Fibroblast of lung (primary cell): ENCODE data around the gene CACNA1H.

Experiments
- EZH2 ChIP-seq: IDR thresholded peaks from 2 replicates; pipeline ENCODE4 v1.5.1; 2012; ENCODE audit warnings: low read length, control low read depth, mild to moderate bottlenecking; ENCODE audit errors: missing control alignments
- TF ChIP-seq, protein P1 (sequence below), 2 donors: IDR thresholded peaks in 1 of 2; conservative IDR thresholded peaks in 1 of 2; 1 replicate in 1 of 2; 2 replicates in 1 of 2; pipeline ENCODE4 v1.5.1; 2011 to 2012; ENCODE audit warnings: low read length in 2 of 2, control low read depth in 1 of 2, inconsistent platforms in 1 of 2, low read depth in 1 of 2, mild to moderate bottlenecking in 1 of 2

DNA sequence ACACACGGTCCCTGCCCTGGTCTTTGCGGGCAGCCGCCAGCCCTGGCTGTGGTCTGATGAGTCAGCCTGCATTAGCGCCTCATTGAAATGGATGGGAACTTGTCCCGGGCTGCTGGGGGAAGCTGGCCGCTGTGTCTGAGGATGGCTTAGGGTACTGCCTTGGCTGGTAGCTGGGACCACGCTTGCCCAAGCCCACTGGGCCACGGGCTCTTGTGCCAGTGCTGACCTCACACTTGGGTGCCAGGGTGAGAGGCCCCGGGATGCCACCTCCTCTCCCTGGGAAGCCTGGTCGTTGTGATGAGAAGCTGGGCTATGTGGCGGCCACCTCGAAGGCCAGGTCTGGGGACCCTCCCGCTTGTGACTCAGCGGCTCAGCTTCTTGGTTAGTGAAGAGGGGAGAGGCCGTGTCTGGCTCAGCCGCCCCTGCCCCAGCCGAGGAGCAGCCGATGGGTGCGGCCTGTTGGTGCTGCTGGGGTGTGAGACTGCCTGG, 10.7 kb downstream of the CACNA1H start:
- TF ChIP-seq, protein P1, sequence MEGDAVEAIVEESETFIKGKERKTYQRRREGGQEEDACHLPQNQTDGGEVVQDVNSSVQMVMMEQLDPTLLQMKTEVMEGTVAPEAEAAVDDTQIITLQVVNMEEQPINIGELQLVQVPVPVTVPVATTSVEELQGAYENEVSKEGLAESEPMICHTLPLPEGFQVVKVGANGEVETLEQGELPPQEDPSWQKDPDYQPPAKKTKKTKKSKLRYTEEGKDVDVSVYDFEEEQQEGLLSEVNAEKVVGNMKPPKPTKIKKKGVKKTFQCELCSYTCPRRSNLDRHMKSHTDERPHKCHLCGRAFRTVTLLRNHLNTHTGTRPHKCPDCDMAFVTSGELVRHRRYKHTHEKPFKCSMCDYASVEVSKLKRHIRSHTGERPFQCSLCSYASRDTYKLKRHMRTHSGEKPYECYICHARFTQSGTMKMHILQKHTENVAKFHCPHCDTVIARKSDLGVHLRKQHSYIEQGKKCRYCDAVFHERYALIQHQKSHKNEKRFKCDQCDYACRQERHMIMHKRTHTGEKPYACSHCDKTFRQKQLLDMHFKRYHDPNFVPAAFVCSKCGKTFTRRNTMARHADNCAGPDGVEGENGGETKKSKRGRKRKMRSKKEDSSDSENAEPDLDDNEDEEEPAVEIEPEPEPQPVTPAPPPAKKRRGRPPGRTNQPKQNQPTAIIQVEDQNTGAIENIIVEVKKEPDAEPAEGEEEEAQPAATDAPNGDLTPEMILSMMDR (conservative IDR thresholded peaks at IDR 0.05 in 1 of 2, IDR thresholded peaks at IDR 0.05 in 1 of 2; ENCODE audit: low read depth in 1 of 2, low read length in 2 of 2): no peak
- no peak for TF ChIP-seq EZH2
